Vagina (tissue), 2 donors: Measurements from ENCODE around the gene PGLYRP3.

Experiments
- POLR2AphosphoS5 ChIP-seq, 2 donors: sonication (generic); formaldehyde crosslinking; IDR thresholded peaks; one replicate each; pipeline ENCODE4 v1.9.0; 2017; ENCODE audit warnings: antibody characterized with exemption in 2 of 2, mild to moderate bottlenecking in 2 of 2, low read depth in 1 of 2; ENCODE audit not compliant: insufficient read depth in 1 of 2
- TF ChIP-seq, protein P1 (sequence below), 3 experiments: fragments of 450-650 bp in 2 of 3; fragments of 200-600 bp in 1 of 3; sonication (generic) in 1 of 3; IDR thresholded peaks; one replicate each; pipeline ENCODE4 v1.5.1; 2017 to 2019; ENCODE audit warnings: antibody characterized with exemption in 3 of 3, mild to moderate bottlenecking in 2 of 3, moderate library complexity in 2 of 3

GRCh38 chr1:153310526-153310925, 2.2 kb downstream of the PGLYRP3 start:
- TF ChIP-seq, protein P1, sequence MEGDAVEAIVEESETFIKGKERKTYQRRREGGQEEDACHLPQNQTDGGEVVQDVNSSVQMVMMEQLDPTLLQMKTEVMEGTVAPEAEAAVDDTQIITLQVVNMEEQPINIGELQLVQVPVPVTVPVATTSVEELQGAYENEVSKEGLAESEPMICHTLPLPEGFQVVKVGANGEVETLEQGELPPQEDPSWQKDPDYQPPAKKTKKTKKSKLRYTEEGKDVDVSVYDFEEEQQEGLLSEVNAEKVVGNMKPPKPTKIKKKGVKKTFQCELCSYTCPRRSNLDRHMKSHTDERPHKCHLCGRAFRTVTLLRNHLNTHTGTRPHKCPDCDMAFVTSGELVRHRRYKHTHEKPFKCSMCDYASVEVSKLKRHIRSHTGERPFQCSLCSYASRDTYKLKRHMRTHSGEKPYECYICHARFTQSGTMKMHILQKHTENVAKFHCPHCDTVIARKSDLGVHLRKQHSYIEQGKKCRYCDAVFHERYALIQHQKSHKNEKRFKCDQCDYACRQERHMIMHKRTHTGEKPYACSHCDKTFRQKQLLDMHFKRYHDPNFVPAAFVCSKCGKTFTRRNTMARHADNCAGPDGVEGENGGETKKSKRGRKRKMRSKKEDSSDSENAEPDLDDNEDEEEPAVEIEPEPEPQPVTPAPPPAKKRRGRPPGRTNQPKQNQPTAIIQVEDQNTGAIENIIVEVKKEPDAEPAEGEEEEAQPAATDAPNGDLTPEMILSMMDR (IDR thresholded peaks at IDR 0.05), result no peak
- no peak for TF ChIP-seq POLR2AphosphoS5 (IDR thresholded peaks at IDR 0.05; ENCODE audit: insufficient read depth in 1 of 2, low read depth in 1 of 2)
